ENCODE measurements around the gene ACOT7.

- no peak for TF ChIP-seq CTCF (conservative IDR thresholded peaks at IDR 0.05; ENCODE audit: low read depth, low read length)
- no peak for TF ChIP-seq EZH2phosphoT487 (IDR thresholded peaks at IDR 0.05; ENCODE audit: borderline replicate concordance, low read length)
Measured at GRCh38 chr1:6426972-6427350, 33.4 kb upstream of the ACOT7 start.

Data from PC-3 (cell line).